AG09309 (cell line): ENCODE results near the gene C9orf153.
"Not testable (repeated sequence)": the region's sequence is repeated elsewhere in the genome, so short reads cannot be mapped to it uniquely, and the experiment has no call there.

Experiments used
- DNase-seq: peaks from one replicate; pipeline ENCODE4 v3.0.0-alpha.2; 2010; ENCODE audit warnings: low read depth
- H3K4me3 ChIP-seq: 2 replicates; pipeline ENCODE4 v1.5.1; 2011; ENCODE audit warnings: mild to moderate bottlenecking, low read depth, low read length, moderate library complexity; ENCODE audit not compliant: control insufficient read depth
- CTCF ChIP-seq: IDR thresholded peaks from 2 replicates; pipeline ENCODE4 v1.5.1; 2011; ENCODE audit warnings: mild to moderate bottlenecking, low read depth, low read length, inconsistent platforms; ENCODE audit not compliant: insufficient read depth, control insufficient read depth; ENCODE audit errors: missing control alignments

The C9orf153 gene

GRCh38 chr9:86259557-86259956 is at the start of gene C9orf153:
Gene C9orf153, minus strand, starts transcription at chr9:86259657. Its CDS starts 30,054 bp downstream, at chr9:86229603.
- TF ChIP-seq CTCF = no peak
- H3K4me3 ChIP-seq = no peak within 1 kb of the TSS
- no peak for DNase-seq

GRCh38 chr9:86308687-86309086 is 49.2 kb upstream of the C9orf153 start:
- no peak overlapping the region for H3K4me3 ChIP-seq
- TF ChIP-seq CTCF = no peak
- DNase-seq = no peak

- no peak for TF ChIP-seq CTCF
- DNase-seq = no peak
- H3K4me3 ChIP-seq = no peak overlapping the region
These were observed 44.8 kb upstream of the C9orf153 start for GRCh38 chr9:86304236-86304730.

GRCh38 chr9:86303316-86303975 is 44.0 kb upstream of the C9orf153 start:
- DNase-seq = no peak
- no peak overlapping the region for H3K4me3 ChIP-seq
- no peak for TF ChIP-seq CTCF

GRCh38 chr9:86301686-86302085 is 42.2 kb upstream of the C9orf153 start:
- H3K4me3 ChIP-seq = no peak overlapping the region
- TF ChIP-seq CTCF = no peak
- no peak for DNase-seq

GRCh38 chr9:86300701-86301100 is 41.2 kb upstream of the C9orf153 start:
- H3K4me3 ChIP-seq = no peak overlapping the region
- TF ChIP-seq CTCF = no peak
- no peak for DNase-seq

- no peak for DNase-seq
- no peak for TF ChIP-seq CTCF
These were observed 39.4 kb upstream of the C9orf153 start for GRCh38 chr9:86298873-86299272.

GRCh38 chr9:86290341-86290740 is 30.9 kb upstream of the C9orf153 start:
- not testable (repeated sequence) for H3K4me3 ChIP-seq, DNase-seq

More at GRCh38 chr9:86298873-86299272, 39.4 kb upstream of the C9orf153 start:
- no peak overlapping the region for H3K4me3 ChIP-seq
